ENCODE results near the gene FFAR3. TPM values are rescaled to one million over a fixed set of nuclear protein-coding genes. Genes with fewer than 3 reads are reported as not detected.
A peak's percentile ranks its signal among the peaks of the same experiment; 100 is the strongest.

The FFAR3 gene
- polyA plus RNA-seq, 2 of the 4 experiments (the other 2 are of a cell fraction), result not detected

- TF ChIP-seq ATOH8 (CRISPR knock-in tag; IDR thresholded peaks at IDR 0.05; ENCODE audit: low read depth) (no peak), PBX3 (IDR thresholded peaks at IDR 0.05) (no peak), RFX5 (IDR thresholded peaks at IDR 0.05) (no peak), TFCP2L1 (CRISPR knock-in tag; IDR thresholded peaks at IDR 0.05) (no peak), ZSCAN20 (CRISPR knock-in tag; IDR thresholded peaks at IDR 0.05) (no peak), NPAS2 (CRISPR knock-in tag; IDR thresholded peaks at IDR 0.05; ENCODE audit: borderline replicate concordance) (no peak), HES2 (IDR thresholded peaks at IDR 0.05) (no peak), RNF2 (IDR thresholded peaks at IDR 0.05; ENCODE audit: borderline replicate concordance, low read depth) (peak; percentile 95; the same call in 1 of the 2 replicates)
Observed at GRCh38 chr19:35368378-35368777, 10.1 kb downstream of the FFAR3 start (continued).

- FAIRE-seq, result peak; percentile 99
- no peak for ATAC-seq
- Histone ChIP-seq H3K9me3 (0 out of 3 replicates have a peak, but pooled peaks cover 3% of the 10 kb centered on the region), H3K4me3 (no peak overlapping the region), H3K4me2 (no peak overlapping the region), H3K27ac (no peak overlapping the region), H3K4me1 (no peaks in the 10 kb centered on the region)
- TF ChIP-seq SREBF2 (IDR thresholded peaks at IDR 0.05) (no peak), CHD4 (IDR thresholded peaks at IDR 0.05; ENCODE audit: borderline replicate concordance) (no peak)
- no peak for DNase-seq (ENCODE audit: low read depth in 1 of 2, low spot score in 1 of 2)
- POLR2A ChIA-PET, result no interaction called here
- CTCF ChIA-PET, result no interaction called here
Observed at GRCh38 chr19:35369522-35369921, 11.3 kb downstream of the FFAR3 start.

GRCh38 chr19:35370722-35371121 lies 12.5 kb downstream of the FFAR3 start, which contains the start of gene GPR42:
TSS of gene GPR42 (plus strand) at chr19:35371068. CDS start at chr19:35371360, 292 bp downstream.
- ATAC-seq (peak in 1 of 2 experiments; percentile 20; a peak in 1 of 6 replicates), FAIRE-seq (no peak), DNase-seq (ENCODE audit: low read depth in 1 of 2, low spot score in 1 of 2) (no peak)
- ChIA-PET CTCF (no interaction called here), POLR2A (no interaction called here)
- 38% methylated on average over 7 of the region's 8 CpGs for whole genome bisulfite sequencing (ENCODE audit: missing lambda C conversion rate)
- TF ChIP-seq MAFK (IDR thresholded peaks at IDR 0.05; ENCODE audit: partially characterized antibody) (no peak), ZNF302 (CRISPR knock-in tag; IDR thresholded peaks at IDR 0.05) (no peak), USF2 (IDR thresholded peaks at IDR 0.05) (no peak), KDM5A (IDR thresholded peaks at IDR 0.05) (no peak), RAD21 (conservative IDR thresholded peaks at IDR 0.05 in 1 of 2, IDR thresholded peaks at IDR 0.05 in 1 of 2) (no peak), ZSCAN20 (CRISPR knock-in tag; IDR thresholded peaks at IDR 0.05) (no peak), CBX2 (IDR thresholded peaks at IDR 0.05; ENCODE audit: borderline replicate concordance, low read depth) (no peak), SREBF2 (IDR thresholded peaks at IDR 0.05) (no peak), KDM1A (IDR thresholded peaks at IDR 0.05; ENCODE audit: low read depth) (no peak), BHLHE40 (IDR thresholded peaks at IDR 0.05; ENCODE audit: low read depth, low read length) (no peak), E2F6 (IDR thresholded peaks at IDR 0.05; ENCODE audit: borderline replicate concordance, low read depth) (no peak), EHMT2 (IDR thresholded peaks at IDR 0.05; ENCODE audit: low read depth) (no peak), HOXB13 (CRISPR knock-in tag; IDR thresholded peaks at IDR 0.05; ENCODE audit: low read depth) (no peak), SMC3 (IDR thresholded peaks at IDR 0.05) (no peak), NR3C1 (IDR thresholded peaks at IDR 0.05) (no peak)
- no peaks in the 10 kb centered on the region for H3K4me1 ChIP-seq
- H3K4me3 ChIP-seq, result no peak within 1 kb of the TSS
- no peak within 1 kb of the TSS for H3K4me2 ChIP-seq
- H3K9me3 ChIP-seq, result peaks cover 6% of the 10 kb centered on the region; the same call in 2 of the 3 replicates
- no peak within 1 kb of the TSS for H3K27ac ChIP-seq

All from A549 (cell line).